ENCODE results near the gene VIL1.

GRCh38 chr2:218397820-218398436 lies 21.0 kb upstream of the VIL1 start:
- TF ChIP-seq CTCF (IDR thresholded peaks at IDR 0.05; ENCODE audit: poor library complexity, severe bottlenecking): no peak
- no peak for TF ChIP-seq RAD21 (conservative IDR thresholded peaks at IDR 0.05)
- no peak for TF ChIP-seq POLR2AphosphoS5 (IDR thresholded peaks at IDR 0.05)
- TF ChIP-seq EZH2 (IDR thresholded peaks at IDR 0.05; ENCODE audit: borderline replicate concordance, insufficient read depth, low read length, poor library complexity, severe bottlenecking): peak; percentile 67
- TF ChIP-seq SMC3 (conservative IDR thresholded peaks at IDR 0.05; ENCODE audit: poor library complexity): no peak
- TF ChIP-seq EP300 (conservative IDR thresholded peaks at IDR 0.05; ENCODE audit: poor library complexity, severe bottlenecking): no peak
- TF ChIP-seq MXI1 (conservative IDR thresholded peaks at IDR 0.05; ENCODE audit: poor library complexity, severe bottlenecking): no peak
